Thoracic aorta (tissue), 2 donors: ENCODE results near the gene LRRC47. TPM values are rescaled to one million over a fixed set of nuclear protein-coding genes. Genes with fewer than 3 reads are reported as not detected.
"Not testable (repeated sequence)": the region's sequence is repeated elsewhere in the genome, so short reads cannot be mapped to it uniquely, and the experiment has no call there.

Experiments
- ATAC-seq: fragments of 150-250 bp; one replicate; pipeline ENCODE4 v1.8.0; 2017; ENCODE audit warnings: low read depth; ENCODE audit not compliant: insufficient number of reproducible peaks, low FRiP score
- DNase-seq: peaks from one replicate; pipeline ENCODE4 v3.0.0-alpha.2; 2020; ENCODE audit warnings: low spot score
- H3K27ac ChIP-seq, 2 donors: fragments of 200-600 bp; sonication (generic); 1 replicate in 1 of 2; 2 replicates in 1 of 2; pipeline ENCODE4 v1.5.1; 2016; ENCODE audit warnings: mild to moderate bottlenecking in 2 of 2, moderate library complexity in 2 of 2
- H3K27me3 ChIP-seq: fragments of 200-600 bp; sonication (generic); replicated peaks from 2 replicates; pipeline ENCODE4 v1.6.0; 2016; ENCODE audit warnings: mild to moderate bottlenecking; ENCODE audit not compliant: insufficient read depth
- H3K36me3 ChIP-seq: fragments of 200-600 bp; sonication (generic); one replicate; pipeline ENCODE4 v1.5.1; 2016
- H3K4me1 ChIP-seq, 2 donors: fragments of 200-600 bp; sonication (generic); 1 replicate in 1 of 2; 2 replicates in 1 of 2; pipeline versions ENCODE4 v1.5.1 to v1.6.0; 2016; ENCODE audit warnings: low read depth in 2 of 2, mild to moderate bottlenecking in 1 of 2; ENCODE audit not compliant: control insufficient read depth in 1 of 2
- H3K4me3 ChIP-seq: fragments of 200-600 bp; sonication (generic); 2 replicates; pipeline ENCODE4 v1.5.1; 2016; ENCODE audit warnings: mild to moderate bottlenecking
- H3K9me3 ChIP-seq: fragments of 200-600 bp; sonication (generic); 2 replicates; pipeline ENCODE4 v1.5.1; 2016
- total RNA-seq, 2 donors: library from RNA; depleted of rRNA; stranded (reverse); fragments of >200 nt; gene quantifications; one replicate each; pipeline versions ENCODE4 v1.1.0 to v1.2.3, GENCODE V29; 2016
- TF ChIP-seq, protein P1 (sequence below): fragments of 200-600 bp; sonication (generic); IDR thresholded peaks from one replicate; pipeline ENCODE4 v1.5.1; 2019; ENCODE audit warnings: antibody characterized with exemption

The LRRC47 gene
- total RNA-seq, 2 donors from 2014 or later = 36.0 to 38.2 TPM

DNA sequence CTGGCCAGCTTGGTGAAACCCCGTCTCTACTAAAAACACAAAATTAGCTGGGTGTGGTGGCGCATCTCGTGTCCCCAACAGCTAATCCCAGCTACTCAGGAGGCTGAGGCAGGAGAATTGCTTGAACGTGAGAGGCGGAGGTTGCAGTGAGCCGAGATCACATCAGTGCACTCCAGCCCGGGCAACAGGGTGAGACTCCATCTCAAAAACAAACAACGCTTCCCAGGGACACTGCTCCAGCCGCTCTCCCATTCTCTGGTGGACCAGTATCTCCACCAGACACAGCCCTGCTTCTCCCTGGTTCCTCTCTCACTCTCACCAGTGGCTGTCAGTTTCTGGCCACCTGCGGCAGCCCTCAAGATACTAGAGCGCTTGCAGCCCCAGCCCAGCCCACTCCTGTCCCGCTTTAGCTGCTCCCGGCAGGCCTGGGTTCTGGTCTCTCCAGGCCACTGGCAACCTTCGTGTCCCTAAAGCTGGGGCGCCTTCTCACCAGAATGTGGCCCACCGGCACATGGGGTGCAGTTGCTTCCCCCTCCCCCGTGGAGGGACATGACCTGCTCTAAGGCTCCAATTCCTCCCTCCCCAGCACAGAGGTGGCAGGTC, 20.9 kb upstream of the LRRC47 start:
- DNase-seq (no peak), ATAC-seq (no peak)
- Histone ChIP-seq H3K4me3 (no peak overlapping the region), H3K36me3 (peaks cover 38% of the 10 kb centered on the region), H3K9me3 (no peaks in the 10 kb centered on the region), H3K27ac (no peak overlapping the region), H3K4me1 (no peaks in the 10 kb centered on the region), H3K27me3 (no peaks in the 10 kb centered on the region)
- TF ChIP-seq, protein P1, sequence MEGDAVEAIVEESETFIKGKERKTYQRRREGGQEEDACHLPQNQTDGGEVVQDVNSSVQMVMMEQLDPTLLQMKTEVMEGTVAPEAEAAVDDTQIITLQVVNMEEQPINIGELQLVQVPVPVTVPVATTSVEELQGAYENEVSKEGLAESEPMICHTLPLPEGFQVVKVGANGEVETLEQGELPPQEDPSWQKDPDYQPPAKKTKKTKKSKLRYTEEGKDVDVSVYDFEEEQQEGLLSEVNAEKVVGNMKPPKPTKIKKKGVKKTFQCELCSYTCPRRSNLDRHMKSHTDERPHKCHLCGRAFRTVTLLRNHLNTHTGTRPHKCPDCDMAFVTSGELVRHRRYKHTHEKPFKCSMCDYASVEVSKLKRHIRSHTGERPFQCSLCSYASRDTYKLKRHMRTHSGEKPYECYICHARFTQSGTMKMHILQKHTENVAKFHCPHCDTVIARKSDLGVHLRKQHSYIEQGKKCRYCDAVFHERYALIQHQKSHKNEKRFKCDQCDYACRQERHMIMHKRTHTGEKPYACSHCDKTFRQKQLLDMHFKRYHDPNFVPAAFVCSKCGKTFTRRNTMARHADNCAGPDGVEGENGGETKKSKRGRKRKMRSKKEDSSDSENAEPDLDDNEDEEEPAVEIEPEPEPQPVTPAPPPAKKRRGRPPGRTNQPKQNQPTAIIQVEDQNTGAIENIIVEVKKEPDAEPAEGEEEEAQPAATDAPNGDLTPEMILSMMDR = no peak

DNA sequence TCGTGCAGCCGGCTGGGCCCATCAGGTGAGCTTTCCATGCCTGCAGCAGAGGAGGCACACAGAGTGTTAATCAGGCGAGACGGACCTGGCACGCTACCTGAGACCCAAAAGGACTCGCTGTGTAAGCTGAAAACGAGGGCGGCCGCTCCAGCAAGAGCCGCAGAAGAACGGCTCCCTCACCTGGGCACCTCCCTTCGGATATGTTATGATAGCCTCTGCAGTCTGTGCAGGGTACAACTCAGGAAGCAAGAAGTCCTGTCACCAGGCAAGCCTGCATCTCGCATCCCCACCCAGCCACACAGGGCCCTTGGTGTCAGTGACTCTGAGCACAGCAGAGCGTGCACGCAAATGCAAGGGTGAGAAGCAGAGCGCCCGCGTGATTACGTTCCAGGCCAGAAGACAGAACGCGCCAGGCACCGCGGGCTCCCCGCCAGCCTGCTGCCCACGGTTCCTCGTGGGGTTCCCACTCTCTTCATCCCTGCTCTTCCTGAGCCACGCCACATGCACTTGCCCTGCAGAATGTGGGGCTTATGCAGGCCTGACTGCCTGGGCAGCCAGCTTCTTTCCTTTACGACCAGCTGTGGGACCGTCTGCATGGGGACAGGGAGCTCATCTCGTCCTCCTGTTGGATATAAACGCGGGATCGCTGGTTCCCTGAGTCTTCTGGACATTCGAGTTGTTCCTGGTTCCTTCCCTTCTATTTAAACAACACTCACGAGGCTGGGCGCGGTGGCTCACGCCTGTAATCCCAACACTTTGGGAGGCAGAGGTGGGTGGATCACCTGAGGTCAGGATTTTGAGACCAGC, 20.2 kb upstream of the LRRC47 start:
- ATAC-seq (no peak), DNase-seq (no peak)
- H3K27me3 ChIP-seq = no peaks in the 10 kb centered on the region

DNA sequence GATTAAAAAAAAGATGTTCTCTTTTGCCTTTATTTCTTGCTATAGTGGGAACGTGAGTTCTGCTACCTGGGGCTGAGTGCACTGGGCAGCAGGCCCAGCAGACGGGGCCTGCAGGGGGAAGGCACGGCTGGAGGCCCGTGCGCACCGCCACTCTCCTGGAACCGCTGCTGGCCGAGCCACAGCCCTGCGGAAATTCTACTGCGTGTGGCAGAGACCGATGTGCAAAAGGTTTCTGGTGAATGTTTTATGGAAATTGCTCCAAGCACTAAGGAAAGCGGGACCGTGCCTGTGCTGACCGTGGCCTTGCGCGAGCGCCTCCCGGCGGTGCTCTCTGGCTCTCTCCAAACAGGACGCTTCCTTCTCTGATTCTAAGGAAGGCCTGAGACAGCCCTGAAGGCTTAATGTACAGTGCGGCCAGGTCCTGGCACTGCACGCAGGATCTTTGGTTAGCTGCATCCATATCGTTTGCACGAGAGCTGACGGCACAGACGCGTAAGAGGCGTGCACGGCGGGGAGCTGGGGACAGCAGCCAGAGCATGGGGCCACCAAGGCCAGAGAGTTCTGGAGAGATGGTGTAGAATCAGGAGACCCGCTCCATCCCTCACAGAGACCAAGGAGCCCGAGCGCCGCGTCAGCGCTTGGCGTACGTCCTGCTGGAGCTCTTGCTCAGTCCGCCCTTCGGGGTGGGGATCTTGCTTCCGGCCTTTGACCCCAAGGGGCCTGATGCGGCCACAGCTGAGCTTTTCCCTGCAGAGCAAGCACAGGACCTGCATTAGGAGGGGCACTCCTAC, 18.7 kb upstream of the LRRC47 start:
- DNase-seq = no peak
- Histone ChIP-seq H3K4me3 (no peak overlapping the region), H3K27me3 (no peaks in the 10 kb centered on the region), H3K4me1 (no peaks in the 10 kb centered on the region), H3K36me3 (peaks cover 17% of the 10 kb centered on the region), H3K9me3 (no peaks in the 10 kb centered on the region), H3K27ac (no peak overlapping the region)
- ATAC-seq = no peak
- TF ChIP-seq, protein P1 = no peak

More for the DNA sequence above, 20.2 kb upstream of the LRRC47 start:
- TF ChIP-seq, protein P1 = no peak
- Histone ChIP-seq H3K4me1 (no peaks in the 10 kb centered on the region), H3K9me3 (no peaks in the 10 kb centered on the region), H3K27ac (no peak overlapping the region), H3K36me3 (peaks cover 32% of the 10 kb centered on the region), H3K4me3 (no peak overlapping the region)

DNA sequence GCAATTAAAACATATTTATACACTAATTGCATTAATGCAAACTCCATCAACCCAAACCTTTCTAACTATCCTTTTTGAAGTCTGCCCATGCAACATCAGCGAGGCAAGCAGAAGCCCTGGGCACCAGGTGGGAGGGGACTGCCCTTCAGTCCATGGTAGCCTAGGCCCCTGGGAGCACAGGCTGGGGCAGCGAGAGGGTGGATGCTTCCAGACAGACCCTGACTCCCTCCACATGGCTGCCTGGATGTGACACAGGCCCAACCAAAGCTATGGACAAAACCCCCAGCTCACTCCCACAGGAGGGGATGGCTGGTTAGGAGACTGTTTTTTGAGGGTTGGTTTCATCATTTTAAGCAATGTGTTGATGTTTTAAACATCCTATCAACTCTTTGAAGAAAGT, 17.8 kb upstream of the LRRC47 start:
- DNase-seq = no peak
- Histone ChIP-seq H3K4me1 (no peaks in the 10 kb centered on the region), H3K9me3 (no peaks in the 10 kb centered on the region), H3K4me3 (no peak overlapping the region), H3K27ac (no peak overlapping the region), H3K36me3 (peaks cover 13% of the 10 kb centered on the region), H3K27me3 (no peaks in the 10 kb centered on the region)
- TF ChIP-seq, protein P1 = no peak
- no peak for ATAC-seq

DNA sequence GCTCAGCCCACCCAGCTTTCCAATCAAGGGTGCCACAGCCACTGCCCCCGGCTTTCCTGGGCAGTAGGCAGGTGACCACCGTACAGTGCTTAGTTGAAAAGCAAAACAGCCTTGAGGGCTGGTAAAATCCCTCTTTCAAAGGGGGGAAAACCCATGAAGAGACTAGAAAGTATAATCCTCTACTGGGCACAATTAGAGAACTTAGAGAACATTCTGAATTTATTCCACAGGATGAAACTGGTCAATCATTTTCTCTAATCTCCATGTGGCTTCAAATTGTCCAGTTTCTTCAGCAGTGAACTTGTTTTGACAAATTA, 15.3 kb upstream of the LRRC47 start:
- H3K4me1 ChIP-seq = no peaks in the 10 kb centered on the region

DNA sequence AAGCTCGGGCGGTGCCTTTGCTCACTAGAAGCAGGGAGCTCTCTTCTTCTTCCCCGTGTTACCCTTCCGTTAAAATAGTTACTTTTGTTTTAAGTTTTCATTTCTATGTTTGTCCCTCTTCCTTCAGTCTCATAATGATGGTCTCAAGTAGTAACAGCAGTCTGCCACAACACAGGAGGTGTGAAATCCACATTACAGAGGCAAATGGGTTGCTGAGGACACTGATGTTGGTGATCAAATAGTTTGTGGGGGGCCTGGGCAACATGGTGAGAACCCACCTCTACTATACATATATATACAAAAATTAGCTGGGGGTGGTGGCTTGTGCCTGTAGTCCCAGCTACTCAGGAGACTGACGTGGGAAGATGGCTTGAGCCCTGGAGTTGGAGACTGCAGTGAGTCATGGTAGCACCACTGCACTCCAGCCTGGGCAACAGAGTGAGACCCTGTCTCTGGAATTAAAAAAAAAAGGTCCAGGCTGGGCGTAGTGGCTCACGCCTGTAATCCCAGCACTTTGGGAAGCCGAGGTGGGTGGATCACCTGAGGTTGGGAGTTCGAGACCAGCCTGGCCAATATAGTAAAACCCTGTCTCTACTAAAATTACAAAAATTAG, 14.0 kb upstream of the LRRC47 start:
- H3K36me3 ChIP-seq = peaks cover 10% of the 10 kb centered on the region
- not testable (repeated sequence) for ATAC-seq, H3K27me3 ChIP-seq, H3K4me1 ChIP-seq, H3K9me3 ChIP-seq, H3K4me3 ChIP-seq, DNase-seq, H3K27ac ChIP-seq

More for the DNA sequence above, 15.3 kb upstream of the LRRC47 start:
- Histone ChIP-seq H3K27ac (no peak overlapping the region), H3K9me3 (no peaks in the 10 kb centered on the region), H3K36me3 (peaks cover 13% of the 10 kb centered on the region), H3K4me3 (no peak overlapping the region), H3K27me3 (no peaks in the 10 kb centered on the region)
- TF ChIP-seq, protein P1 = no peak
- ATAC-seq = no peak
- DNase-seq = no peak
